SK-N-MC (cell line): ENCODE measurements around the gene CAPN11.

Experiments
- EZH2 ChIP-seq: fragments of 200-600 bp; sonication (generic); IDR thresholded peaks from one replicate; pipeline ENCODE4 v1.6.1; 2017; ENCODE audit warnings: antibody characterized with exemption
- FOXP2 ChIP-seq: optimal IDR thresholded peaks from 2 replicates; pipeline ENCODE3; 2011; ENCODE audit warnings: mild to moderate bottlenecking, moderate library complexity; ENCODE audit not compliant: insufficient read depth; ENCODE audit errors: extremely low read length, control extremely low read depth
- POLR2AphosphoS5 ChIP-seq: IDR thresholded peaks from 2 replicates; pipeline ENCODE4 v1.6.1; 2012; ENCODE audit warnings: mild to moderate bottlenecking, low read depth, low read length, borderline replicate concordance

DNA sequence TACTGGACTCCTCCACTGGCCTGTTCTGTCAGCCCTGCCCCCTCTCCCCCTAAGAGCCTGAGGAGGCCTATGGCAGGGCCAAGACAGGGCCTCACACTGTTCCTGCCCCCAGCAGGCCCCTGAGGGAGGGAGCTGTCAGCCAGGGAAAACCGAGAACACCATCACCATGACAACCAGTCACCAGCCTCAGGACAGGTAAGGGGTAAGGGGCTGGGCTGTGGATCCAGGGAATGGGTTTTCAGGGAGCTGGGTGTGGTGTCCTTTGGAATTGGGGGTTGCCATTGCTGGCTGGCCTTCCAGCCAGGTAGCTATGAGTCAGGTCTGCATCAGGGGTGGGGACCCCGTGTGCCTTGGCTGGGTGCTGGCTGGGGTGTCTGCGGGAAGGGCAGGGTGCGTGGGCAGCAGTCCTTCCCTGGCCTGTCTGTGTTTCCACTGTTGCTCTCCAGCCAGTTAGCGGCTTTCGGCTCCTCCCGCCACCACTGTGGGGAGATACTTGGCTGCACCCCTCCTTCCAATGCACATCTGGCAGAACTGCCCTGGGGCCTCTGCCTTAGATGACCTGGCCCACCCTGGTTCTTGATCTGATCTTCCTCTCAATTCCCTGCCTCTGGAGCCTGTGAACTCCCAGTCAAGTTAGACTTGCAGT, 68.7 kb downstream of the CAPN11 start:
- no peak for TF ChIP-seq POLR2AphosphoS5
- no peak for TF ChIP-seq FOXP2
- TF ChIP-seq EZH2: no peak
